Parathyroid adenoma (tissue), 2 donors: ENCODE measurements around the gene ST8SIA5.

Source experiments
- H2AFZ ChIP-seq: fragments of 300-600 bp; sonication (generic); one replicate; pipeline ENCODE4 v1.7.0; 2017; ENCODE audit warnings: antibody characterized with exemption, mild to moderate bottlenecking
- H3K27ac ChIP-seq: fragments of 300-600 bp; sonication (generic); one replicate; pipeline ENCODE4 v1.7.0; 2017
- H3K27me3 ChIP-seq: fragments of 300-600 bp; sonication (generic); one replicate; pipeline ENCODE4 v1.7.0; 2017; ENCODE audit warnings: low read length; ENCODE audit not compliant: control insufficient read depth, insufficient read depth
- H3K36me3 ChIP-seq: fragments of 300-600 bp; sonication (generic); one replicate; pipeline ENCODE4 v1.7.0; 2017; ENCODE audit warnings: low read length; ENCODE audit not compliant: control insufficient read depth, insufficient read depth
- H3K4me1 ChIP-seq: fragments of 300-600 bp; sonication (generic); one replicate; pipeline ENCODE4 v1.7.0; 2017; ENCODE audit warnings: control low read depth
- H3K4me2 ChIP-seq: fragments of 300-600 bp; sonication (generic); one replicate; pipeline ENCODE4 v1.7.0; 2017; ENCODE audit warnings: low read length
- H3K4me3 ChIP-seq: fragments of 300-600 bp; sonication (generic); one replicate; pipeline ENCODE4 v1.7.0; 2017; ENCODE audit warnings: low read depth, low read length
- H3K79me2 ChIP-seq: fragments of 300-600 bp; sonication (generic); one replicate; pipeline ENCODE4 v1.7.0; 2017; ENCODE audit warnings: control low read depth
- H3K9ac ChIP-seq: fragments of 300-600 bp; sonication (generic); one replicate; pipeline ENCODE4 v1.7.0; 2017; ENCODE audit warnings: mild to moderate bottlenecking
- H3K9me3 ChIP-seq: fragments of 300-600 bp; sonication (generic); one replicate; pipeline ENCODE4 v1.7.0; 2017; ENCODE audit warnings: low read length; ENCODE audit not compliant: control insufficient read depth
- TF ChIP-seq, protein P1 (sequence below): fragments of 300-600 bp; sonication (generic); IDR thresholded peaks from one replicate; pipeline ENCODE4 v1.7.0; 2017; ENCODE audit warnings: antibody characterized with exemption, mild to moderate bottlenecking
- donor health status: primary hyperparathyroidism.

Gene ST8SIA5

DNA sequence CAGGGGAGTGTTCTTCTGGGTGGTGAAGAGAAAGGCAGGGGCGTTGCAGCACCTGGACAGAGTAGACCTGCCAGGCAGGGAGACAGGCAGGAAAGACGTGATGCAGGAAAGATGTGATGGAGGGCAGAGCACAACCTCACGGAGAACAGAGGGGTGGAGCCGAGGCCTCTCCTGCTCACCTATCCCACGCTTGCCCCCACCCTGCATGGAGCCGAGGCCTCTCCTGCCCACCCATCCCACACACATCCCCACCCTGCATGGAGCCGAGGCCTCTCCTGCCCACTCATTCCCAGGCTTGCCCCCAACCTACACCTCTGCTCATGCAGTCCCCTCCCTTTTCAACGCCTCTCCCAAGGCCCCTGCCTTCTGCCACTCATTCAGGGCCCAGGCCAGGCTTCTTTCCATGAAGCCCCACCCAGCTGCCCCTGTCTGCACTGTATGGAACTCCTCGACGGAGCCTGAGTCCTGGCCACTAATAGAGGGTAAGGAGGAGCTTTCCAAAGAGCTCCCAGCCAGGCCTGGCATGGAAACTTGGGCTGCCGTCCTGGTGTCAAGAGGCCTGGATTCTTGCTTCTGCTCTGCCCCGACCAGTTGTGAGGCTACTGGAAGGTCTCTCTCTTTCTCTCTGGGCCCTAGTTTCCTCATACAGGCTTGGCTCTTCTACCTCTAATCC is 67.9 kb downstream of the ST8SIA5 start:
- no peak overlapping the region for H3K27ac ChIP-seq
- peaks cover 3% of the 10 kb centered on the region for H3K79me2 ChIP-seq
- TF ChIP-seq, protein P1, sequence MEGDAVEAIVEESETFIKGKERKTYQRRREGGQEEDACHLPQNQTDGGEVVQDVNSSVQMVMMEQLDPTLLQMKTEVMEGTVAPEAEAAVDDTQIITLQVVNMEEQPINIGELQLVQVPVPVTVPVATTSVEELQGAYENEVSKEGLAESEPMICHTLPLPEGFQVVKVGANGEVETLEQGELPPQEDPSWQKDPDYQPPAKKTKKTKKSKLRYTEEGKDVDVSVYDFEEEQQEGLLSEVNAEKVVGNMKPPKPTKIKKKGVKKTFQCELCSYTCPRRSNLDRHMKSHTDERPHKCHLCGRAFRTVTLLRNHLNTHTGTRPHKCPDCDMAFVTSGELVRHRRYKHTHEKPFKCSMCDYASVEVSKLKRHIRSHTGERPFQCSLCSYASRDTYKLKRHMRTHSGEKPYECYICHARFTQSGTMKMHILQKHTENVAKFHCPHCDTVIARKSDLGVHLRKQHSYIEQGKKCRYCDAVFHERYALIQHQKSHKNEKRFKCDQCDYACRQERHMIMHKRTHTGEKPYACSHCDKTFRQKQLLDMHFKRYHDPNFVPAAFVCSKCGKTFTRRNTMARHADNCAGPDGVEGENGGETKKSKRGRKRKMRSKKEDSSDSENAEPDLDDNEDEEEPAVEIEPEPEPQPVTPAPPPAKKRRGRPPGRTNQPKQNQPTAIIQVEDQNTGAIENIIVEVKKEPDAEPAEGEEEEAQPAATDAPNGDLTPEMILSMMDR = no peak
- H2AFZ ChIP-seq = no peak overlapping the region
- H3K4me2 ChIP-seq = no peak overlapping the region
- no peaks in the 10 kb centered on the region for H3K4me1 ChIP-seq
- H3K4me3 ChIP-seq = no peak overlapping the region
- no peaks in the 10 kb centered on the region for H3K27me3 ChIP-seq
- no peaks in the 10 kb centered on the region for H3K36me3 ChIP-seq
- H3K9me3 ChIP-seq = no peaks in the 10 kb centered on the region
- no peak overlapping the region for H3K9ac ChIP-seq

DNA sequence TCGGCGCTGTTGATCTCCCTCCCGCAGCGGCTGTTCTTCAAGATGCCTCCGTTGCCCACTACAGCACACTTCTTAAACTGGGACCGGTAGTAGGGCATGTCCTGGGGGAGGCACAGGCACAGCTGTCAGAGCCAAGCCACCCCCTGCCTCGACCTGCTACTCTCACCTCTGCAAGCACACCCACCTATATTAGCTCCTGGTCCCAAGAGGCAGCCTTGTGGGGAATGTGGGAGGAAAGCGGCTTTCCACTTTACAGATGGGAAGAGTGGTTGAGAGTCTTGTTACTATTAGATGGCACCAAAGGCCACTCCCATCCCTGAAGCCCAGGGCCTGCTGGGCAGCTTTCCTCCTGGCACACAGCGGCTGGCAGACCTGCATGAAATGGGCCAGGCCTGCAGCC is 70.7 kb downstream of the ST8SIA5 start:
- Histone ChIP-seq H3K4me2 (no peak overlapping the region), H3K9ac (no peak overlapping the region), H3K79me2 (peaks cover 7% of the 10 kb centered on the region), H3K27me3 (no peaks in the 10 kb centered on the region), H3K36me3 (no peaks in the 10 kb centered on the region), H3K9me3 (no peaks in the 10 kb centered on the region), H3K4me1 (no peaks in the 10 kb centered on the region), H3K4me3 (no peak overlapping the region), H2AFZ (no peak overlapping the region), H3K27ac (no peak overlapping the region)
- TF ChIP-seq, protein P1 = no peak

DNA sequence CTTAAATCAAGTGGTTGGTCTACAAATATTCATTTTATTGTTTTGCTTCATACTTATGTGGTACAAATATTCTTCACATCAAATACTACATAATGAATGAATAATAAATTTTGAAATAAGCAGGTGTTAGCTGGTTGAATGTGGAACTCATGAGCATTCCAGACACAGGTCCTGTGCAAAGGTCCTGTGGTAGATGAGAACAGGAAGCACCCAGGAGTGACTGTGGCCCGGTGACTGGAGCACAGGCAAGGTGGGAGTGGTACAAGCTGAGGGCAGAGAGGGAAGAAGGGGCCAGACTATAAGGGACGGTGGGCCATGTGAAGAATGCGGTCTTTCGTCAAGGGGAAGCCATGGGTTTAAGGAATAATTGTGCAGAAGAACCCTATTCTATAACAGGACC is 73.6 kb downstream of the ST8SIA5 start:
- Histone ChIP-seq H3K9me3 (no peaks in the 10 kb centered on the region), H3K4me1 (peaks cover 4% of the 10 kb centered on the region), H3K27me3 (no peaks in the 10 kb centered on the region), H3K27ac (no peak overlapping the region), H3K9ac (no peak overlapping the region), H3K36me3 (no peaks in the 10 kb centered on the region), H2AFZ (no peak overlapping the region), H3K4me2 (no peak overlapping the region), H3K4me3 (no peak overlapping the region), H3K79me2 (peaks cover 7% of the 10 kb centered on the region)
- TF ChIP-seq, protein P1 = no peak

DNA sequence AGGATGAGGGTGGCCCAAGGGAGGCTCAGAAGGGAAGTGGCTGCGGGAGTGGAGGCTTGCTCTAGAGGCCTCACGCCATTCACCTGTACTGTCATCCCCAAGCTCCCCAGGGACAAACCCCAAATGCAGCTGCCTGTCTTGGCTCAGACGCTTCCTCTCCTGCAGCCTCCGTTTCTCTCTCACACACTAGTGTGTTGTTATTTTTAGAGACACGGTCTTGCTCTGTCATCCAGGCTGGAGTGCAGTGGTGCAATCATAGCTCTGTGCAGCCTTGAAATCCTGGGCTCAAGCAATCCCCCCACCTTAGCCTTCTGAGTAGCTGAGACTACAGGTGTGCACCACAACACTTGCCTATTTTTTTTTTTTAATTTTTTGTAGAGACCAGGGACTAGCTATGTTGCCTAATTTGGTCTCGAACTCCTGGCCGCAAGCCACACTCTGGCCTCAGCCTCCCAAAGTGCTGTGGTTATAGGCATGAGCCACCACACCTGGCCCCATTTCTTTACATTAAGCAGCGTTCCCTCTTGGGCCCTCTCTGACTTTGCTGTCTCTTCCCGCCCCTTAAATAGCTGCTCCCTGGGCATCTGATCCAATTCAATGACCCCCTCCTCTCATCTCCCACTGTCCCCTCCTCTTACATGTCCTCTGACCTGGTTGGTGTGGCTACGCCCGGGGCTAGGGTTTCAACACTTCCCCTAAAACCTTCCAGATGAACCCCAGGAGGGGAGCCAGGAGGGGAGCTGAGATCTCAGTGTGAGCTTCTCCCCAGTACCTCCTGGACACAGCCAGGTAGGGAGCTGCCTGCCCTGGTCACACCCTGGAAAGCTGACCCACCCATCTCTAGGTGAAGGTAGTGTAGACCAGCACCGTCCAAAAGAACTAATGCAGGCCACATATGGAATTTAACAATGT is 75.8 kb downstream of the ST8SIA5 start:
- Histone ChIP-seq H3K9ac (no peak overlapping the region), H3K4me2 (no peak overlapping the region), H3K4me1 (peaks cover 26% of the 10 kb centered on the region), H2AFZ (no peak overlapping the region), H3K4me3 (no peak overlapping the region), H3K36me3 (no peaks in the 10 kb centered on the region), H3K79me2 (peaks cover 7% of the 10 kb centered on the region), H3K27ac (no peak overlapping the region), H3K27me3 (no peaks in the 10 kb centered on the region), H3K9me3 (no peaks in the 10 kb centered on the region)
- TF ChIP-seq, protein P1 = no peak
